IPS DF 6.9 (cell line): ENCODE measurements around the gene OOSP4B.
"Not testable (repeated sequence)": the region's sequence is repeated elsewhere in the genome, so short reads cannot be mapped to it uniquely, and the experiment has no call there.

ENCODE experiments used
- DNase-seq: peaks from one replicate; pipeline ENCODE4 v3.0.0-alpha.2; 2013; ENCODE audit warnings: low read depth, low spot score
- H3K27ac ChIP-seq: one replicate; pipeline ENCODE4 v1.5.1; 2013; ENCODE audit warnings: low read length, control low read depth
- H3K27me3 ChIP-seq: 2 replicates; pipeline ENCODE4 v1.6.1; 2013; ENCODE audit warnings: mild to moderate bottlenecking, low read length; ENCODE audit not compliant: control insufficient read depth, insufficient read depth
- H3K36me3 ChIP-seq: 2 replicates; pipeline ENCODE4 v1.6.1; 2013; ENCODE audit warnings: low read length; ENCODE audit not compliant: control insufficient read depth, insufficient read depth
- H3K4me1 ChIP-seq: 2 replicates; pipeline ENCODE4 v1.6.1; 2013; ENCODE audit warnings: low read length; ENCODE audit not compliant: control insufficient read depth, insufficient read depth
- H3K4me3 ChIP-seq: 2 replicates; pipeline ENCODE4 v1.5.1; 2013; ENCODE audit warnings: mild to moderate bottlenecking, low read length
- H3K9me3 ChIP-seq: 2 replicates; pipeline ENCODE4 v1.6.1; 2013; ENCODE audit warnings: low read length, inconsistent platforms; ENCODE audit not compliant: control insufficient read depth, insufficient read depth
- WGBS: extraction: QIAGEN DNeasy Blood & Tissue Kit; methylation state at CpG from one replicate; pipeline ENCODE4 v1.1.7; 2013; ENCODE audit warnings: mixed read lengths, missing lambda C conversion rate; ENCODE audit not compliant: insufficient read length, insufficient coverage; 5-methylcytosine and 5-hydroxymethylcytosine counted together

Gene OOSP4B

DNA sequence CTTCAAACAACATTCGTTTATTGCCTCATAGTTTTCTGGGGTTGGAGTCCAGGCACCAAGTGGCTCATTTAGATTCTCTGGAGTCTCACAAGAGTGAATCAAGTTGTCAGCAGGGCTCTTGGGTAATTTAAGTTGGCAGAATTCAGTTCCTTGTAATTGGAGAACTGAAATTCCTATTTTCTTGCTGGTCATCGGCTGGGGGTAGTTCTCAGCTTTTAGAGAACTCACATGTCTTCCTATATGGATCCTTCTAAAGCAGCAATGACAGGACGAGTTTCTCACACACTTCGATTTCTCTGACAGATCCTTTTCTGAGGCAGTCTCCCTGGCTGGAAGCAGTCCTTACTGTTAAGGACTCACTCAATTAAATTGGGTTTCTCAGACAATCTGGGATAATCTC is 17.3 kb upstream of the OOSP4B start:
- no peaks in the 10 kb centered on the region for H3K27me3 ChIP-seq
- H3K4me3 ChIP-seq = no peak overlapping the region
- H3K27ac ChIP-seq = no peak overlapping the region
- H3K36me3 ChIP-seq = no peaks in the 10 kb centered on the region
- no CpG with 5 or more reads among the region's 4 CpGs for WGBS
- H3K4me1 ChIP-seq = no peaks in the 10 kb centered on the region
- DNase-seq = no peak
- H3K9me3 ChIP-seq = no peaks in the 10 kb centered on the region

DNA sequence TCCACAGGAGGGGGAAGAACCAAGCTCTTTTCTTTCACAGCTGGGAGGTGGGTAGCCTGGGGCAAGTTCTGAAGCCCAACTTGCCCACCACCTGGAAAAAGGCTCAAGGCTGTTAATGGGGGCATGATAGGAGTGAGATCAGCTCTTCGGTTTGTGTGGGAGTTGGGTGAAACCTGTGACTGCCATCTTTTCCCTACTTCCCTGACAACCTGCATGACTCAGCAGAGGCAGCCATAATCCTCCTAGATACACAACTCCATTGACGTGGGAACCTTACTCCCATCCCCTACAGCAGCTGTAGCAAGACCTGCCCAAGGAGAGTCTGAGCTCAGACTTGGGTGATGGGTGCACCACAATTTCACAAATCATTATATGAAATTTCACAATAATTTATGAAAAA is 13.3 kb upstream of the OOSP4B start:
- H3K27ac ChIP-seq = no peak overlapping the region
- H3K4me1 ChIP-seq = no peaks in the 10 kb centered on the region
- no peaks in the 10 kb centered on the region for H3K27me3 ChIP-seq
- H3K9me3 ChIP-seq = no peaks in the 10 kb centered on the region
- no peaks in the 10 kb centered on the region for H3K36me3 ChIP-seq
- no peak for DNase-seq
- WGBS = no CpG with 5 or more reads among the region's 2 CpGs
- H3K4me3 ChIP-seq = no peak overlapping the region

DNA sequence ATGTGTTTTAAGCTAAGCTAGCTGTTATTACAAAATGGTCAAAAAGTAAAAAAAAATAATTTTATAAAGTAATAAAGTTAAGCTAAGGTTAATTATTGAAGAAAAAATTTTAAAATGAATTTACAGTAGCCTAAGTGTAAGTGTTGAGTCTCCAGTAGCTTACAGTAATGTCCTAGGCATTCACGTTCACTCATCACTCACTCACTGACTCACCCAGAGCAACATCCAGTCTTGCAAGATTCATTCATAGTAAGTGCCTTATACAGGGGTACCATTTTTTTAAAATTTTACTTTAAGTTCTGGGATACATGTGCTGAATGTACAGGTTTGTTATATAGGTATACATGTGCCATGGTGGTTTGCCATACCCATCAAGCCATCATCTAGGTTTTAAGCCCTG is 11.6 kb upstream of the OOSP4B start:
- H3K27ac ChIP-seq = no peak overlapping the region
- H3K27me3 ChIP-seq = no peaks in the 10 kb centered on the region
- no peak for DNase-seq
- no peaks in the 10 kb centered on the region for H3K36me3 ChIP-seq
- no CpG with 5 or more reads among the region's 1 CpG for WGBS
- H3K4me1 ChIP-seq = no peaks in the 10 kb centered on the region
- no peaks in the 10 kb centered on the region for H3K9me3 ChIP-seq
- no peak overlapping the region for H3K4me3 ChIP-seq

DNA sequence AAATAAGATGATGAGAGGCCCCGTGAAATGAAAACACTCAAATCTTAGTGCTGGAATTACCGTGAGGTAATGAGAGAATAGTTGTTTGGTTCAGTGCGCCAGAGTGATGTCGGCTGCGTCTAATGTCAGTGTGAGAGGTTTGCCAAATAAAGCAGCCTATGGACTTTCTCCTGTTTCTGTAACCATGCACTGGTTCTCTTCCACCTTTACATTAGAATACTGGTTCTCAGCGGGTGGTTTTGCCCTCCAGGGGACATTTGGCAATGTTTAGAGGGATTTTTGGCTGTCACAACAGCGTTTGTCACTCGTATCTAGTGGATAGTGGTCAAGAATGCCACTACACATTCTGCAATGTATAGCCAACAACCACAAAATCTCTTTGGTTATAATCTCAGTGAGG is 1.1 kb downstream of the OOSP4B start:
- no peak overlapping the region for H3K4me3 ChIP-seq
- DNase-seq = no peak
- H3K27ac ChIP-seq = no peak overlapping the region
- no peaks in the 10 kb centered on the region for H3K4me1 ChIP-seq
- H3K9me3 ChIP-seq = no peaks in the 10 kb centered on the region
- WGBS = no CpG with 5 or more reads among the region's 8 CpGs
- H3K27me3 ChIP-seq = no peaks in the 10 kb centered on the region
- no peaks in the 10 kb centered on the region for H3K36me3 ChIP-seq

DNA sequence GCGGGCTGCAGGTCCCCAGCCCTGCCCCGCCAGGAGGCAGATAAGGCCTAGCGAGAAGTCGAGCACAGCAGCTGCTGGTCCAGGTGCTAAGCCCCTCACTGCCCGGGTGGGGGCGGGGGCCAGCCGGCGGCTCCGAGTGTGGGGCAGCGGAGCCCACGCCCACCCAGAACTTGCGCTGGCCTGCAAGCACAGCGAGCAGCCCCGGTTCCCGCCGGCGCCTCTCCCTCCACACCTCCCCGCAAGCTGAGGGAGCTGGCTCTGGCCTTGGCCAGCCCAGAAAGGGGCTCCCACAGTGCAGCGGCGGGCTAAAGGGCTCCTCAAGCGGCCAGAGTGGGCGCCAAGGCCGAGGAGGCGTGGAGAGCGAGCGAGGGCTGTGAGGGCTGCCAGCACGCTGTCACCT is 3.4 kb downstream of the OOSP4B start:
- WGBS = no CpG with 5 or more reads among the region's 27 CpGs
- not testable (repeated sequence) for H3K4me3 ChIP-seq, H3K4me1 ChIP-seq, H3K27me3 ChIP-seq, DNase-seq, H3K36me3 ChIP-seq, H3K27ac ChIP-seq, H3K9me3 ChIP-seq

DNA sequence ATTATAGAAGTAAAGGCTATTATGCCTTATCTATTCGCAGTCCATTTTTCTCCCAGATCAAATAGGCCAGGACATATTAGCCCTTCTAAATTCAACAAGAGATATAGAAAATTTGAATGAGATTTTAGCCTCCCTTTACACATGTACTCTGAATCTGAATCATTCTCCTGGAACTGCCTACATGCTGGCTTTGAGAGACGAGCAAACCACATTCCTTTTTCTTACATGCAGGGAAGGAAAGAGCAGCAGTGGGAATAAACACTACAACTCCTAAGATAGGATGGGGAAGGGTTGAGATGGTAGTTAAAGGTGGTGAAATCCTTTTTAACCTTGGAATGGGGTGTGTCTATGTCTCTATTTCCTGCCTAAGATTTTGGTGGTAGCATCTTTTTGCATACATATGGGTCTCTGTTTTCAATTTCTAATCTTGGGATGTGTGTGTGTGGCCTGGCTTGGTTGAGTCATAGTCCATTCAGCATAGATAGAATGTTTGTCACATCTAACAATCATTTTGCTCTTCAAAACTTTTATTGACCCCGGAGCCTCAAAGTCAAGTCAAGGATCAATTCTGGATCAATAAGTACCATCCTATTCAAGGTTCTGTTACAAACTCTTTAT is 12.1 kb downstream of the OOSP4B start:
- Histone ChIP-seq H3K4me1 (no peaks in the 10 kb centered on the region), H3K9me3 (no peaks in the 10 kb centered on the region), H3K4me3 (no peak overlapping the region), H3K27me3 (no peaks in the 10 kb centered on the region), H3K36me3 (no peaks in the 10 kb centered on the region), H3K27ac (no peak overlapping the region)
- WGBS = no CpG with 5 or more reads among the region's 3 CpGs
- DNase-seq = no peak

DNA sequence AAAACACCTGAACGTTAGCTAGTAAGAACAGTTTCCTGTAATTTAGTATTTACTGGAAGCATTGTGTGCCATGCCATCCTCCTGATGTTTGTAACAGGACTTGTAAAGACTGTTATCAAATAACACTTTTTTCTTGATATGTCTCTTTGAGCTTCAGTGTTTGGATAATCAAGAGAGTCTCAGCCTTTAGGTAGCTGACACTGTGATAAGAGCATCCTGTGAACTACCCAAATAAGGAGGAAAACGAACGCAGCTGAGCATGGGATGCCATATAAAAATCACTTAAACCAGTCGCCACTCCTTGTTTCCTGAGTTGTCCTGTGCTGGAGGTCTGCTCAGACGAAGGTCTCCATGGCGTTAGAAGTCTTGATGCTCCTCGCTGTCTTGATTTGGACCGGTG is 23.1 kb downstream of the OOSP4B start, which contains the start of gene OOSP2:
Gene OOSP2 (plus strand): TSS at position 301 of the 400 bp plus-strand sequence. CDS start 51 bp downstream, at position 352.
- DNase-seq = no peak
- no peak within 1 kb of the TSS for H3K27ac ChIP-seq
- WGBS = no CpG with 5 or more reads among the region's 8 CpGs
- no peak within 1 kb of the TSS for H3K4me3 ChIP-seq
- H3K4me1 ChIP-seq = no peaks in the 10 kb centered on the region
- H3K27me3 ChIP-seq = no peaks in the 10 kb centered on the region
- no peaks in the 10 kb centered on the region for H3K9me3 ChIP-seq
- H3K36me3 ChIP-seq = no peaks in the 10 kb centered on the region

DNA sequence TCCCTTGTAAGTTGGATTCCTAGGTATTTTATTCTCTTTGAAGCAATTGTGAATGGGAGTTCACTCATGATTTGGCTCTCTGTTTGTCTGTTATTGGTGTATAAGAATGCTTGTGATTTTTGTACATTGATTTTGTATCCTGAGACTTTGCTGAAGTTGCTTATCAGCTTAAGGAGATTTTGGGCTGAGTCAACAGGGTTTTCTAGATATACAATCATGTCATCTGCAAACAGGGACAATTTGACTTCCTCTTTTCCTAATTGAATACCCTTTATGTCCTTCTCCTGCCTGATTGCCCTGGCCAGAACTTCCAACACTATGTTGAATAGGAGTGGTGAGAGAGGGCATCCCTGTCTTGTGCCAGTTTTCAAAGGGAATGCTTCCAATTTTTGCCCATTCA is 33.4 kb downstream of the OOSP4B start:
- not testable (repeated sequence) for H3K36me3 ChIP-seq, H3K27ac ChIP-seq, H3K9me3 ChIP-seq, H3K27me3 ChIP-seq, H3K4me1 ChIP-seq, DNase-seq, H3K4me3 ChIP-seq

DNA sequence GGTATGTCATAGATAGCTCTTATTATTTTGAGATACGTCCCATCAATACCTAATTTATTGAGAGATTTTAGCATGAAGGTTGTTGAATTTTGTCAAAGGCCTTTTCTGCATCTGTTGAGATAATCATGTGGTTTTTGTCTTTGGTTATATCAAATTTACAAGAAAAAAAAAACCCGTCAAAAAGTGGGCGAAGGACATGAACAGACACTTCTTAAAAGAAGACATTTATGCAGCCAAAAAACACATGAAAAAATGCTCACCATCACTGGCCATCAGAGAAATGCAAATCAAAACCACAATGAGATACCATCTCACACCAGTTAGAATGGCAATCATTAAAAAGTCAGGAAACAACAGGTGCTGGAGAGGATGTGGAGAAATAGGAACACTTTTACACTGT is 33.9 kb downstream of the OOSP4B start:
- not testable (repeated sequence) for H3K9me3 ChIP-seq, H3K27me3 ChIP-seq, DNase-seq, H3K4me3 ChIP-seq, H3K4me1 ChIP-seq, H3K27ac ChIP-seq, H3K36me3 ChIP-seq
- no CpG with 5 or more reads among the region's 3 CpGs for WGBS

DNA sequence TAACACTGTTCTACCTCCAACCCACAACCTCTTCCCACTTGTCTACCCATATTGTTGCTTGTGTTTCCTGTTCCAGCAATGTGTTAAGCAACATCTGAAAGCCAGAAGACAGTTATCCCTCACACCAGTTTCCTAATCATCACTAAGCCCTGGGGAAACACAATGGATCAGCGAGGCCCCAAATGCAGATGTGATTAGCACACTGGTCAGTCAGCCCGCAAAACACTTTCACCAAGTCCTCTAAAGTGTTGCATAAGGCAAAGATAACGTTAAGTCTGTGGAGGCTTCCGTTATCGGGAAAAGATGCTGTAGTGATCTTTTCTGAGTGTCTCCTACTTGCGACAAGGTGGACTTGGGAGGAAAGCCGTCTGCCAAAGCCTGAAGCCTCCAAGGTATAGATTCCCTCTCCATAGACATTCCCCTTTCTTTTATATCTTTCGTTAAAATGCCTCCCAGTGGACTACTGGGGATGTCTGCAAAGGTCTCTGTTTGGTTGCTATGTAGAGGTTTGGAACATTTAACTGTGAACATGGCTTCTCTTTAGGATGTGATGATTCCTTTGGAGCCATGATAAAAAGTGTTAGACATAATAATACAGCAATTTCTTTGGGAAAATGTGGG is 39.5 kb downstream of the OOSP4B start, which contains the start of gene MS4A3:
Gene MS4A3 (plus strand): TSS at position 317 of the 621 bp plus-strand sequence. CDS start 4,496 bp downstream, outside the sequence.
- Histone ChIP-seq H3K27ac (no peak within 1 kb of the TSS), H3K9me3 (no peaks in the 10 kb centered on the region), H3K27me3 (no peaks in the 10 kb centered on the region), H3K4me1 (no peaks in the 10 kb centered on the region), H3K4me3 (no peak within 1 kb of the TSS), H3K36me3 (no peaks in the 10 kb centered on the region)
- DNase-seq = no peak
- WGBS = no CpG with 5 or more reads among the region's 8 CpGs

DNA sequence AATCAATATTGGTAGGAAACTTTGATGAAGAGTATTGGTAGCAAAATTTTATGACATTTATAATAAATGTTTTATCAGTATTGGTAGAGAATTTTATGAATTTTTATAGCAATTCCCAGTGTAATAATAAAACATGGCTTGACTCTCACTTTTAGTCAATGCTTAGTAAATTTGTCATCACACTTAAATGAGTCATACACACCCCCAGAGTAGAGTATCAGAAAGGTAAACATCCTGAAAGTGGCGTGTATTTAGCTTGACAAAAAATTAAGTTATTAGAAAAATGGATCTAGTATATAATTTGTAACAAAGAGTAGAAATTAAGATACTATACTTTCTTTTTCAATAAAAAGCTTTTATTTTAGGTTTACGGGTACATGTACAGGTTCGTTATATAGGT is 42.1 kb downstream of the OOSP4B start:
- Histone ChIP-seq H3K4me1 (no peaks in the 10 kb centered on the region), H3K4me3 (no peak overlapping the region), H3K9me3 (no peaks in the 10 kb centered on the region), H3K36me3 (no peaks in the 10 kb centered on the region), H3K27ac (no peak overlapping the region), H3K27me3 (no peaks in the 10 kb centered on the region)
- no CpG with 5 or more reads among the region's 3 CpGs for WGBS
- DNase-seq = no peak
